Activated gamma-delta T cell (primary cell): Measurements from ENCODE around the gene FHDC1.

Source experiments
- DNase-seq: peaks from one replicate; lab custom pipeline; 2025; lab: John Stamatoyannopoulos, UW

FHDC1 gene

DNA sequence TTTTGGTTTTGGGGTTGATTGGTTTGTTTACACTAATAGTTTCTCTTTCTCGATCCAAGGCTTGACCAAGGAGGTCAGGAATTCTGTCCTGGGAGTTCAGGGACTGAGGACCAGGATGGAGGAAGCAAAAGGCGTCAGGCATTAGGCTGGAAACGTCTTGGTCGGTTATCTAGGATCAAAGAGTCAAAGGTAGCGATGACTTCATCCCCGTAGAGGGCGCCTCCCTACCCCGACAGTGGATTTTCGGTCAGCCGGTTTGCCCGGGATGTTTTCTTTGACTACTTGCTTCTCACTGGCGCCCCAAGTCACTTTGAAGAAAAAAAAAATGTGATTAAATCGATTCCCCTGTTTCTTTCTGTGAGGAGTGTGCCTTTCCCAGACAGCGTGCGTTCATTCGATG lies 980 bp upstream of the FHDC1 start:
- DNase-seq = no peak

DNA sequence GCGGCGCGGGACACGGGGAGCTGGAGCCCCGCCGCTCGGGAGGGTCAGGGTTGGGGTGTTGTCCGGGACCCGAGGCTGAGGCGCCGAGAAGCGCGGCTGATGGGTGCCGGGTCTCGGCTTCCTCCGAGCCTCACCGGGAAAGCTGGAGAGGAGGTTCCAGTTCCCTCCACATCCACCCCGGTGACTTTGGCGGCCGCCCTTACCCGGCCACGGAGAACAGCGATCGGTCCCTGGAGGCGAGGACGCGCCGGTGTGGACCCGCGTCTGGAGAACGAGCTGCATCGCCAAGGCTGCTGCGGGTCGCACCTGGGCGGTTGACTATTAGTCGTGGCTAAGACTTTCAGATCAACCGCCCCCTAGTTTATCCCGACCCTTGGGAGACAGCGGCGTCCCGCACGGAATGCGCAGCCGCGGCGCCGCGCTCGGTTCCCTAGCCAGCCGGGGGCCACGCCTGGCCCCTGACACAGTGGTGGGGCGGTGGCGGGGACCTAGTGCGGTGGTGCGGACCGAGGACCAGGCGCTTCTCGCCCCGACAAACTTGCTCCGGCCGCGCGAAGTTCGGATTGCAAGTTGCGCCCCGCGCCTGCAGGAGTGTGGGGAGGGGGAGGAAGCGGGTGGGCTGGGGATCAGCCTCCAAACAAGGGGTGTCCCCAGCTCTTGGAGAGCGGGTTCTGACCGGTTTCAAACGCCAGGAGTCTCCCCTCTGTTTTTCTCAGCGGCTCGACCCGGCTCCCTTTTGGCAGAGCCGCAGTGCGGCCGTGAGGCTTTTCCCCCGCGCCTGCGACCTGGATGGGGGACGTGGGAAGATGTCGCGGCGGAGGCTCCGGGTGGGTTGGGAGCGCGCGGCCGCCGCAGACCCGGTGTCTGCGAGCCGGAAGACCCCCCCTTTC lies 568 bp downstream of the FHDC1 start:
- peak; percentile 10 for DNase-seq

DNA sequence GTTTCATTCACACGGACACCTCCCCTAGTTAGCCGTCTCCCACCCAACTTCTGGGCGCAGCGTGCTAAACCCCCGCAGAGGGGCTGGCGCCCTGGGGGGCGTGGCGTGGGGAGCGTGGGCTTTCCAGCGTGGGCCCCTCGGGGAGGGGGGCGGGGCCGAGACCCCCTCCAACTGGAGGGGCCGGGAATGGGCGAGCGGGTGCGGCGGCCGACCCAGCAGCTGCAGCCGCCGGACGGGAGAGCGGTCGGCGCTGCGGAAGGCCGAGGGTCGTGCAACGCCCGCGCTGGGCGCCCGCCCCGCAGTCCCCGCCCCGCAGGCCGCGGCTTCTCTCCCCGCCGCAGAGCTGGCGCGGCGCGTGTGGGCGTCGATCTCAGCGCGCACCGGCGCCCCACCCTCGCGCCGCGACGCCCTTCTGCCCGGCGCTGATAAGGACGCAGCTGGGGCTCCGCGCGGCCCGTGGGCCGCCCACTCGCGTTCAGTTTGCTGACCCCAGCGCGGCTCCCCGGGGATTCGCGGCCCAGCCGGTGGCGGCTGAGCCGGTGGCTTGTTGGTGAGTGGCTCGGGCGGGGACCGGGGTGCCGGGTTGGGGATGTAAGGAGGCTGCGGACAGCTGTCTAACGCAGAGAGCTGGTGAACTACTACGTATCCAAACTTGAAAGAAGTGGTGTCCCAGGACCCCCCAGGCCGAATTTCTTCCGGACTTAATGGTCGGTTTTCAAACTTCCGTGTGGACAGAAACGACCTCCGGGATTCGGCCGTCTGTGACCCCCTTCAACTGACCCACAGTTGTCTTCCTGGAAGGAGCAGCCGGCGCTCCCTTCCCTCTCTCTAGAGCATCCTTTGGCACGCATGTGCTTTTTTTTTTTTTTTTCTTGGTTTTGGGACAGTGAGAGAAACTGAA lies 1.5 kb downstream of the FHDC1 start:
- peak; percentile 14 for DNase-seq

DNA sequence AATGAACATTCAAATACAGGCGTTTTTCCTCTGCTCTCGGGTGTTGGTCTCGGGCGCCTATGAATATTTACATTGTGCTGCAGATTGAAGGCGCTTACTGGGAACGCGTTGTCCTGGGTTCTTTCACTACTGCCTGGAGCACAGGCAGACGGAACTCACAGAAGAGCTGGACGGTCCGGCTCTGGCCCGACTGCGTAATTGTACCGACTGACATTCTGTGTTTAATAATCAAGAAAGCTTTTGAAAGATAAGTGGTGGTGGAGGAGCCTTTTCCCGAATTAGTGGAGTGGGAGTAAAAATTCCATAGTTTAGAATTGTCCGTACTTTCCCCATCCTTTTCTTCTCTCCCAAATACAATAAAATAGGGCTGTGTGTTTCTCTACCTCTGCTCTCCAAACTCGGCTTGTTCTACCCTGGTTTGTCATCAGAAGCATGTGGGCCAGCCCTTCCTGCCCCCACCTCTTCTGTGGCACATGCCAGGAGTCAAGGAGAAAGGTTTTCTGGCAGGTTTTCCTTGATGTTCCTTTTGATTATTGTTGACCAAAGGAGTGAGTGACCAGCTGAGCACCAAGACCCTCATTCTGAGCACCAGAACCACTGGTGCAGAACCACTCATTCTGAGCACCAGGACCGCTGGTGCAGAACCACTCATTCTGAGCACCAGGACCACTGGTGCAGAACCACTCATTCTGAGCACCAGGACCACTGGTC lies 2.3 kb downstream of the FHDC1 start:
- no peak for DNase-seq

DNA sequence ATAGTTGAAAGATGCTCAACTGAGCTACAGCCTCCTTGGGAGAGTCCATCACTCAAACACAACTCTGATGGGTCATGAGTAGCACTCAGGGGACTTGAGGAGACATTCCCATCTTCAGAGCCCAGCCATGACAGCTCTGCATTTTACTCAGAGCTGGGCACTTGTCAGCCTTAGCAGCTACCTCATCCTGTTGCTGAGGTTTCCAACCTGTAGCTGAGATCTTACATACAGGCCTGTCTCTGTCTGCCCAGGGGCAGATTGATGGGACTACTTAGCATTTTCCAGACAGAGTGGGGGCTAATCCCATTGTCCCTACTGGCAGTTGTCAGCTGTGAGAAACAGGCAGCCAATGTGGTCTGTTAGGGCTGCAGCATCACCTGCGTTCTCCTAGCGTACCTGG lies 3.5 kb downstream of the FHDC1 start:
- DNase-seq = no peak

DNA sequence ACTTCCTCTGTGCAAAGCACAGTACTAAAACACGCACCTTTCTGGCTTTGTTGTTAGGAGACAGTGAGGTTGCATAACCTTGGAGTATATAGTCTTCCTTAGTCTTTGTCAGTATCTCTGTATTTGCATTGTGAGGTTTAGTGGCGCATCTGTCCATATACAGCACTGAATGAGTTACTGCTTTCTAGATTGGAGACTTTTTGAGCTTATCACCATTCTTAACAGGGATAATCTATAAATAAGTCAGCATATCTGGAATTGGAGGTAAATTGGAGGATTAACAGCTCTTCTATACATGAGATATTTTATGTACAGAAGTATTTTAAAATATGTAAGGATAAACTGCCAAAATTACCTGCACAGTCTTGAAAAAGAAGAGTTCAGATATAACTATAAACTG lies 4.3 kb downstream of the FHDC1 start:
- DNase-seq = no peak

DNA sequence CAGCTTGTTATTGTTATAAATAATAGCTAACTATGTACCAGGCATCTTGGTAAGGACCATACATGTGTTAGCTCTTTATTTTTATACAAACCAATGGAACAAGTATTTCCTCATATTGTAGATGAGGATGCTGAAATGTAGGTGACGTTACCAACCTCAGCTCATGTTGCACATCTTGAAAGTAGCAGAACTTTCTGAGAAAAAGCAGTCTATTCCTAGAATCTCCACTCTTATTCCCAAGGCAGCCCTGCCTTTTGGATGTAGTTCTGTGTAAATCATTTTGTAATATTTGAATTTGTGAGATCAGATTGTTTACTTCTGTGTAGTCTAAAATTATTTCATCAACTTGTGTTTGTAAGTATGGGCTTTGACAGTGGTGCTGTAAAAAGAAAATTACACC lies 5.3 kb downstream of the FHDC1 start:
- DNase-seq = no peak

DNA sequence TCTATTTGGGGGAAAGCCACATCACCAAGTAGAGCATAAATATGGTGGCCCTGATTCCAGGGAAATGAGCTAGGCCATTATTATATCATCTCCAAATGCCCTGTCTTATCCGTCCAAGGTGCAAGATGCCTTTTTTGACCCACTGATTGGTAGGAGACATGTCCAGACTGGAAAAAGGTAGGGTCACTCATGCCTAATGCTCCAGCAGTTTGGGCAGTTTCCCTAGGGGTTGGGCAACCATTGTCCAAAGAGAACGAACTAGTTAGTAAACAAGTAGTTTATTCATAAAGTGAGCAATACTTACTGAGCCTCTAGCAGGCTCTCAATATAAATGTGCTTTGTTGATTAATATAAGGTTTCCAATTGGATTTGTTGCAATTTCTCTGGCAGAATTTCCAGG lies 6.2 kb downstream of the FHDC1 start:
- DNase-seq = no peak

DNA sequence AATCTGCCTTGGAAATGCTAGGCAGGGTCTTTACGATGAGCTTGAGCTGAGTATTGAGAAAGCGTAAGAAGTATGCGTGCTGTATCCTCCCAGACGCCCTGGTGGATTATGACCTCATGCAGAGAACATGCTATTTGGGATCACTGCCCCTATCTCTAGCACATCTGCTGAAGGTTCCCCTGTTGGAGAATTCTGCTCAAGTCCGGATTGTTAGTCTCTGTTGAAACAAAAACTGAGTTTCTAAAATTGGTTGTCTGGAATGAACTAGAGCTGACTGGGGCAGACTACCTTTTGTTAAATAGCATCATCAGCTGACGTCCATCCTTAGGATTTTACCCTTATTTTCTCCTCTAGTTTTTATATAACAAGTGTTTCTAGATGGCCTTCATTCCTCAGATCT lies 7.5 kb downstream of the FHDC1 start:
- DNase-seq = no peak

DNA sequence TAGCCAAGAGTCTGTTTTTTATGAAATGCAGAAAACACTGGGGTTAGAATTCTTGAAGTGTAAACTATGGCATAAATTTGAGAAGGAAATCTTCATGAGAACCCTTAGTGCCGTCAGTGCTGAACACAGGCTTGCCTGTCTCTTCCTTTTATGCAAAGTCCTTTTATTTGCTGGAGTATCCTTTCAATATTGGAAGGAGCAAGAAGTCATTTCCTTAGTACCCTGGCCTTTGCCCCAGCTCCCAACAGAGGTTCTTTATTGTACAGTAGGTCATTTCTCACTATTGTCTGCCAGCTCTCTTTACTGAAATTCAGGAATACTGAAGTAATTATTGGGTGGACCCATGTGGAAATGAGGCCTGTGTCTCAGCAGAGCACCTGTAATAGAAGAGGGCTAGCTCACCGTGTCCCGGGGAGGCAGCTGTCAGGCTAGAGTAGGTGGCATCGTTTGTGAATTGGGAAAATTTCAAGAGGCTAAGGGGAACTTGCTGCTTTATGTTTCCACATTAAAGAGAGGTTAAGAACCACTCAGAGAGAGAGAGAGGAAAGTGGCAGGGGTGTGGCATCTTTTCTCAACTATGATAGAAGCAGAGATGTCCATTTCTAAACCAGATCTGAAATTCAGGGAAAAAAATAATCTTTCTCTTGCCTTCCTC lies 8.7 kb downstream of the FHDC1 start:
- no peak for DNase-seq

DNA sequence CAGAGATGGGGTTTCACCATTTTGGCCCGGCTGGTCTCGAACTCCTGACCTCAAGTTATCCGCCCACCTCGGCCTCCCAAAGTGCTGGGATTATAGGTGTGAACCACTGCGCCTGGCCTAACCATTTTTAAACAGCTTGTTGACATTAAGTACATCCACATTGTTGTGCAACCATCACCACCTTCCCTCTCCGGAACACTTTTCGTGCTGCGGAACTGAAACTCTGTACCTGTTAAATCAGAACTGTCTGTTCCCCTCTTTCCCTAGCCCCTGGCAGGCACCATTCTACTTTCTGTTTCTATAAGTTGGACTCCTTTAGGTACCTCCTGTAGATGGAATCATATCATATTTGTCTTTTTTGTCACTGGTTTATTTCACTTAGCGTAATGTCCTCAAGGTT lies 9.5 kb downstream of the FHDC1 start:
- no peak for DNase-seq

DNA sequence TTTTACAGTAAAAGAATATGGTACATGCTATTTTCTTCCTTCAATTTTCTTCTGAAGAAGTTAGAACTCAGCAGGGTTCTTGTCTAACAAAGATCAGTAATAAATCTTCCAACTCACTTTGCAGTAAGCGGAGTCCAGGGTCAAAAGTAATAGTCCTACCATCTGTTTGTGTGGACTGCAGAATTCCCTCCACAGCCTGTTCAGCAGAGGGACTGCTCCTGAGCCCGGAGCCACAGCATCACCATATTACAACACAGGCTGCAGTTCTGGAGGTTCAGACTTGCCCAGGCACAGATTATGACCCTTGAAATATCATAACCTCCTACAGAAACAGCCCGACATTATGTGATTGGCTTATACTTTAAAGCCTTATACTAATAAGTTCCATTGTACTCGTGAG lies 10.3 kb downstream of the FHDC1 start:
- DNase-seq = no peak

DNA sequence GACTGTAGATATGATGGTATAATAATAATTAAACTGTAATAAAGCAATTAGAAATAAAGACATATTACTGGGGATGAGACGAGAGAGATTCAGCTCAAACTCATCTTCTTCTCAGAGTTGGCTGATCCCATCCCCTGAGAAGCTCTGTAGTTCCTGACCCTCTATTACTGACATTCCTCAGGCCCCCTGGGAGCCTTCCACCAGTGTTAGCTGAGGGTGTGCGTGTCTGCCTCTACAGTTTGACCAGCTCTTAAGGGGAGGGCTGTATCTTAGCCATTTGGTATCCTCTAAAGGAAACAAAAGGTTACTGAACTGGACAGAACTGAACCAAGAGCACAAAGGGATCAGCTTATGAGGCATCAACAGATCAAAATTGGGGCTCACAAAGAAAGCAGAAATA lies 11.2 kb downstream of the FHDC1 start:
- DNase-seq = no peak

DNA sequence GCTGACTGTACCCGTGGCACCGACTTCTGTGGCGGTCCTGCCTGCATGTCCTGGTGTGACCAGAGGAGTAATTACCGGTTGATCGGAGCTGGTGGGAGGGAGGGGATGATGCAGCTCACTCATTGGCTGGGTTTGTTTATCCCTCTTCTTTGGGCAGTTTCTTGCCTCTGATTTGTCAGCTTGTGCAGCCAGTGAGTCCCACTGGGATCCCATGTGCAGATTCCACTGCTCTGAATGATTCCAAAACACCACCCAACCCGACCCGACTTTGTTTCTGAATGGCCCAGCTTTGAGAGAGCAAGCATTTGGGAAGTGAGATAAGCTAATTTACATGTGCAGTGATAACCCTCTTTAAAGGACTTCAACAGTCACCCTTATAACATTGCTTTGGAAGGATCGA lies 13.8 kb downstream of the FHDC1 start:
- DNase-seq = no peak

DNA sequence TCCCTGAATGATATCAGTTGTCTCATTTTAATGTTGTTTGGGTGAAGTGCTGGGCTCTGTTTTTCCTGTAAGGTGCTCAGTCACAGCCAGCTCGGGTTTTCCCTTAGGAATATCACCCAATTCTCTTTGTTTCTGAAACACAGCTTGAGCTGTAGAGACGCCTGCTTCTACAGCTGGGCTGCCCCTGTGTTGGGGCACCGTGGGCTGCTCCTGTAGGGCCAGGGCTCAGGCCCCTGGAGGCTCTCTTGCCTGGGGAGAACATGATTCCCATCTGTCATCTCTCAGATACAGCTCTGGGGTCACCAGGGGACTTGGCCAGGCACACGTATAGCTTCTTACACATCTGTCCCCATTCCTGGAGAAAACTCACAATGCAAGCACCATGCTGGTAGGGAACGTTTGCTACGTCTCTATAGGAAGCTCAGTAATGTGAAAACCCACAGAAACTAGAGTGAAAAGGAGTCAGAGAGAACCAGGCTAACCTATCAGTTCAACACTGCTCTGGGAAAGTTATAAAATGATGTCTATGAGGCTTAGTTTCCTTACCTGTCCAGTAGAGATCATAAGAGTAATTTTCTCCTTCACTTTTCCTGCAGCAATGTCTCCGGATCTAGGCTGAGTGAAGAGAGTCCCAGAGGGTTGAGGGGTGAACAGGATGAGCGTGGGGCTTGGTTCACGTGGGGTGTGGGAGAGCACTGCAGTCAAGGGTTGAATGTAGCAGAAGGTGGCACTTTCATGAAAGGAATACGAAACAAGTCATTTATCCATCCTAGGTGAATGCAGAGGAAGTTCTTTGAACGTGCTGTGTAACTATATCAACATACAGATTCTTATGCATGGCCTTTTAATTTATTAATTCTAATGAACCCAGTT lies 14.5 kb downstream of the FHDC1 start:
- no peak for DNase-seq

DNA sequence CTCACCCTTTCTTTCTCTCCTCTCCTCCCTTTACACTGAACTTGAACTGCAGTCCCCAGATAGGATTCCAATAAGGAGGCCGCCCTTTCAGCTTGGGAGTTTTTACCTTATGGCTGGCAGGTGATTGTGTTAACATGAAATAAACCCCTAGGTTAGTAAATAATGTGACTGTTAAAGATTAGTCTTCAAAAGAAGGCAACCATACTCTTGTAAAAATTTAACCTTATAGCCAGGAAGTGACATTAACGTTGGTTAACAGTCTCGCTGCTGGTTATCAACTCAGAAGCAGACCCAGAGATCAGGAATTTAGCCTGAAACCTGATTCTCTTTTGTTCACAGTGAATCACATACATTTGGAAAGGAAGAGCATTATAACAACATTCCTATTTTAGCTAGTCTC lies 15.2 kb downstream of the FHDC1 start:
- DNase-seq = no peak

DNA sequence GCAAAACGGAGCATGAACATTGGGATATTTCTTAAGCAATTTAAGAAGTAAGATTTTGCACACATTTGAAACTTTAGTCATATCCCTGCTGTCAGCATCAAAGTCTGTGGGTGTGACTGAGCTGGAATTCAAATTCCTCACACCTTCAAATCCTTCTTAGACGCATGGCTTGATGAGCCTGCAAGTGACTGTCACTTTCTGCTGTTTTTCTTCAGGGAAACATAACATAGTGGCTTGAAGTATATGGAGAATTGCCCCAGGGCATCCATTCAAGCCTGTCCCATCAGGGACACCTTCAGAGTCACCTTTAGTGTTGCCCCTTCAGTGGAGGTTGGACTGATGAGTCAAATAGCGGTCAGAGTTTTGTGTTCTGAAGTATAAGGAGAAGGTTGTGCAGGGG lies 17.4 kb downstream of the FHDC1 start:
- DNase-seq = no peak

DNA sequence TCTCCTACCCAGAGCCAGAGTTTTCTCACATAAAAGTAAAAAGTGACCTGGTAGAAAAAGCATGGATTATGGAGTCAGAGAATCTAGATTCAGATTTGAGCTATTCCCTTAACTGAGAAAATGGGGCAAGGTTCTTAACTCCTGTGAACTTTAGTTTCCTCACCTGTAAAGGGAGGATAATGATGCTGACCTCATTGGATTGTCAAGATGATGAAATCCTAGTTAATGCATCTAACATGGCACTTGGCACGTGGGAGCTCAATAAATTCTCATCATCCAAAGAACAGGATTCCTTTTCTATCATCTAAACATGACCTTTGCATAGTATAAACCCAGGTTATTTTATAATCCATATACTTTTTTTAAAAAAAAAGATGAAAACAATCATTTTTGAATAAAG lies 18.6 kb downstream of the FHDC1 start:
- no peak for DNase-seq

DNA sequence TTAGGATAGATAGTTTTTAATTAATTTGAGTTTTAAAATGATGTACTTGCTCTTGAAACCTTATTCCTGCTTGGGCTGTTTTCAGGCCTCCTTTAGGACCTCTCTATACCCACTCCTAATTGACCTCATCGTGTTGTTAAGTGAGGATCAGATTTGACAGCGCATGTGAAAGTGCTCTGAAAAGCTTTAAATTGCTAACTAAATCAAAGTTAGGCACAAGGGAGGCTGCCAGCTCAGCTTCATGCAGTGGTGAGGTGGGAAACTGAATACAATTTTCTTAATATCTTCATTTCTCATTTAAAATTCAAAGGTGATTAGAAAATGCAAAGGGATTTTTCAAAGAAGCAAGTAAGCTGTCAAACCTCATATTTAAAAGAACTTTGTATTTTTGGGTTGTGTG lies 20.0 kb downstream of the FHDC1 start:
- DNase-seq = no peak

DNA sequence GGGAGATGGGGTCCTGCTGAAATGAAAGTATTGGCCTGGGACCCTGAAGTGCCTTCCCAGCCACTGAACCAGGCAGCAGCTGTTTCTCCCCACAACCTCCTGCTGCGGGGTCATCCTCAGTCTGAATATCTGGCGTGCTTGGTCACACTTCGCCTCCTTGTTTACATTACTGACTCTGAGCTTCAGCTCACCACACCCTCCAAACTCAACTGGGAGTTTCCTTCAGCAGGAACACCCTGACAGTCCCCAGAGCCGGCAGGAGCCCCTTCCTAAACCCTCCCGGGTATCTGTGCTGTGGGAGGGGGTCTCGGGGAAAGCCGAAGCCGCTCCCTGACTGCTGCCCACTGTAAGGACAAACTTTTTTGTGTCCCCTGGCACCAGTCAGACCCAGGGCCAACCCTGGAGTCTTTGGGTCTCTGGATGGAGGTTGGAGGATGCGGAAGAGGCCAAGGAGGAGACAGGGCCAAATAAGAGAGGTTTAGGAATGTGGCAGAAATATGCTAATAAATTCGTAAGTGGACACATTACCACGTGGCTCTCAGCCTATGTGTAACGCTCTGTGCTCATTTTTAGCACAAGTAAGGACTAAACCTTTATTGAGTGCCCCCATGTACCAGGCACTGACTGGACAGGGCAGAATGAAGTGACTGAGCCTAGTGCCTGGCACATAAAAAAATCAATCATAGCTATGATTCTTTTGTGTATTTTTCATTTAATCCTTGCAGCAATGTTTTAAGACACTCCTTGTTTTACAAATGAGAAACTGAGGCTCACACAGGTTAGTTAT lies 20.7 kb downstream of the FHDC1 start:
- no peak for DNase-seq
